Suprapubic skin (tissue), 3 donors: ENCODE measurements around the gene OXER1.

Experiments
- CTCF ChIP-seq, 2 donors: fragments of 200-600 bp in 1 of 2; fragments of 450-650 bp in 1 of 2; sonication (generic) in 1 of 2; IDR thresholded peaks; one replicate each; pipeline ENCODE4 v1.5.1; 2016 to 2019; ENCODE audit warnings: antibody characterized with exemption in 2 of 2, mild to moderate bottlenecking in 1 of 2, moderate library complexity in 1 of 2
- POLR2AphosphoS5 ChIP-seq, 3 donors: sonication (generic); formaldehyde crosslinking; IDR thresholded peaks; one replicate each; pipeline ENCODE4 v1.6.1; 2017; ENCODE audit warnings: antibody characterized with exemption in 3 of 3

GRCh38 chr2:42733852-42734251, 30.1 kb downstream of the OXER1 start:
- TF ChIP-seq CTCF (IDR thresholded peaks at IDR 0.05) (no peak), POLR2AphosphoS5 (IDR thresholded peaks at IDR 0.05) (no peak)
